ENCODE measurements around the gene CNTNAP5. TPM values are rescaled to one million over a fixed set of nuclear protein-coding genes. Genes with fewer than 3 reads are reported as not detected.

Gene CNTNAP5
- total and polyA plus RNA-seq, 2 of the 8 experiments (the other 6 are each of a cell fraction or from before 2014, with no cell fraction given) = 0.11 to 0.76 TPM

GRCh38 chr2:124402274-124402673 is 377.2 kb downstream of the CNTNAP5 start:
- Histone ChIP-seq H3K4me3 (ENCODE audit: extremely low read depth in 1 of 4, insufficient read depth in 2 of 4, low read depth in 3 of 4, low read length in 4 of 4) (no peak overlapping the region), H2BK5ac (ENCODE audit: low read depth, low read length) (no peak overlapping the region), H2BK20ac (ENCODE audit: low read length) (no peak overlapping the region), H3K79me1 (ENCODE audit: low read depth, low read length) (no peaks in the 10 kb centered on the region), H3K4me2 (ENCODE audit: insufficient read depth in 1 of 2, low read depth in 2 of 2, low read length in 2 of 2) (no peak overlapping the region), H2AFZ (ENCODE audit: low read length) (no peak overlapping the region; the same call in 1 of the 2 replicates), H2BK12ac (ENCODE audit: low read depth, low read length) (no peak overlapping the region), H4K20me1 (replicated peaks in 1 of 2; ENCODE audit: control insufficient read depth in 1 of 2, insufficient read depth in 2 of 2, low read length in 2 of 2) (no peaks in the 10 kb centered on the region), H3K23me2 (ENCODE audit: low read depth, low read length) (no peaks in the 10 kb centered on the region), H3K56ac (replicated peaks; ENCODE audit: insufficient read length, low read depth, low read length) (no peak overlapping the region), H3K27me3 (replicated peaks in 1 of 4; ENCODE audit: control insufficient read depth in 3 of 4, extremely low read depth in 1 of 4, insufficient read depth in 3 of 4, low read length in 3 of 4) (peaks cover 0 to 1% (median 0%) of the 10 kb centered on the region in 4 experiments; a peak in 1 of 7 replicates), H3K9ac (replicated peaks in 1 of 4; ENCODE audit: extremely low read depth in 1 of 4, low read depth in 3 of 4, low read length in 3 of 4) (no peak overlapping the region), H3K79me2 (ENCODE audit: control insufficient read depth in 1 of 2, insufficient read depth in 2 of 2, low read length in 2 of 2) (no peaks in the 10 kb centered on the region), H4K5ac (ENCODE audit: insufficient read length, low read depth, low read length) (no peak overlapping the region), H3K18ac (ENCODE audit: extremely low read depth, low read length) (no peak overlapping the region), H2BK15ac (ENCODE audit: low read length) (no peak overlapping the region), H3K4ac (replicated peaks; ENCODE audit: insufficient read length, low read depth, low read length) (no peak overlapping the region), H4K8ac (ENCODE audit: extremely low read depth, insufficient read depth, low read length) (no peak overlapping the region), H2AK5ac (ENCODE audit: low read depth, low read length) (no peak overlapping the region), H3K4me1 (replicated peaks in 1 of 4; ENCODE audit: control insufficient read depth in 3 of 4, insufficient read depth in 4 of 4, low read length in 3 of 4) (no peaks in the 10 kb centered on the region), H3K9me3 (ENCODE audit: insufficient read depth in 2 of 2, low read depth in 1 of 2, low read length in 1 of 2) (no peaks in the 10 kb centered on the region), H2BK120ac (replicated peaks; ENCODE audit: low read depth, low read length) (no peak overlapping the region), H3K23ac (ENCODE audit: insufficient read length) (no peak overlapping the region), H3K27ac (ENCODE audit: low read depth, low read length) (no peak overlapping the region), H3K14ac (ENCODE audit: insufficient read length) (no peak overlapping the region), H4K91ac (replicated peaks; ENCODE audit: insufficient read length, low read length) (no peak overlapping the region), H3K36me3 (ENCODE audit: control insufficient read depth in 2 of 4, insufficient read depth in 4 of 4, low read length in 3 of 4) (no peaks in the 10 kb centered on the region)
- TF ChIP-seq EP300 (IDR thresholded peaks at IDR 0.05; ENCODE audit: borderline replicate concordance in 1 of 2, low read depth in 2 of 2, low read length in 2 of 2) (no peak), SAP30 (IDR thresholded peaks at IDR 0.05; ENCODE audit: insufficient read depth, insufficient replicate concordance, low read length) (no peak), POLR2A (IDR thresholded peaks at IDR 0.05; ENCODE audit: control extremely low read depth in 1 of 2, low read depth in 2 of 2, low read length in 2 of 2) (no peak), JUN (IDR thresholded peaks at IDR 0.05; ENCODE audit: low read depth, low read length) (no peak), TCF12 (IDR thresholded peaks at IDR 0.05; ENCODE audit: low read depth, low read length) (no peak), CTBP2 (IDR thresholded peaks at IDR 0.05; ENCODE audit: borderline replicate concordance, insufficient read depth, insufficient read length, low read length) (no peak), SP2 (IDR thresholded peaks at IDR 0.05; ENCODE audit: low read length) (no peak)
- CTCF ChIA-PET (ENCODE audit: partially characterized antibody) = no interaction called here
- 79% methylated on average over 3 of the region's 3 CpGs; no CpG with 5 or more reads in 1 of the 2 experiments for WGBS, 2 experiments (ENCODE audit: extremely low coverage in 1 of 2, insufficient coverage in 1 of 2, insufficient read length in 1 of 2, insufficient replicate concordance in 2 of 2, low coverage in 1 of 2, low lambda C conversion rate in 2 of 2, missing lambda C conversion rate in 1 of 2)
- no peak for DNase-seq (ENCODE audit: low read depth in 1 of 2, low spot score in 2 of 2)
- POLR2A ChIA-PET (ENCODE audit: partially characterized antibody) = no interaction called here
- no peak for FAIRE-seq

Data from H1 (cell line).